Cardiac fibroblast (primary cell): ENCODE data around the gene FADS3.

Experiments used
- DNase-seq, 2 donors: peaks; one replicate each; pipeline versions ENCODE4 v3.0.0 to v3.0.0-alpha.2; 2010; ENCODE audit warnings: low read depth in 2 of 2
- H3K4me3 ChIP-seq, 2 donors: replicated peaks in 1 of 2; 1 replicate in 1 of 2; 2 replicates in 1 of 2; pipeline ENCODE4 v1.5.1; 2011; ENCODE audit warnings: low read depth in 2 of 2, low read length in 2 of 2, mild to moderate bottlenecking in 2 of 2, moderate library complexity in 1 of 2
- TF ChIP-seq, protein P1 (sequence below): IDR thresholded peaks from one replicate; pipeline ENCODE4 v1.5.1; 2011; ENCODE audit warnings: low read depth, mild to moderate bottlenecking, low read length, inconsistent platforms

The FADS3 gene

DNA sequence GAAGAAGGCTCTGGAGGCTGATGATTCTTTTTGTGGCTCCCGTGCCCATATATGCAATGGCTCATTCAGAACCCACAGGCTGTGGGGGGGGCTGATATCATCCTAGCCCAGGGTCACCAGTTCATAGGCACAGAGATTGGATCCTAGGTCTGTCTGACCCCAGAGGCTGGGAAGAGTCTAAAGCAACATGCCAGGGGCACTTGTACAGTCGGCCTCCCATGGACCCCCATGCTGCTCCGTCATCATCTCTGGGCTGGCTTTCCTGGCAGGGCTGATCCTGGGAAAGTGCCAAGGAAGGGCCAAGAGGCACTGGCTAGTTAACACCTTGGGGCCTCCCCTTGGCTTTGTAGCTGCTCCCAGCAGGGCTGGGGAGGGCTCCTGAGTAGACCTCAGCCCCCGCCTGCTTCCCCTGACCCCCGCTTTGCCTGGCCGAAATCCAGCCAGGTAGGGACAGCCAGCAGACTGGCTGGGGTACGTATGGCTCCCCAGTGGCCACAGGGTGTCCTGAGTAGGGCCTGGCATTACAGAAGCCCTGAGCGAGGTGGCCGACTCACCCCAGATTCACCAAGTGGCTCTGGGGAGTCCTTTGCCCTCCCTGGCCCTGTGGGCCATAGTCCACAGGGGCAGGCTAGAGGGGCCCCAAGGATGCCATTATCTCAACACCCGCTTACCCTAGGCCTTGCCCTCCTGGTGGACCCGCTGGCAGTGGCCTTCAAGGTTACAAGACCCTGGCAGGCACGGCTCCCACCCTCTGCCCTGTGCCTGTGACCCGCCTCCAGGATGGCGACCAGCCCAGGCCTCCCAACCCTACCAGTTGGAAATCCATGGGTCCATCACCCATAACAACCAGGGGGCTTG lies 22.5 kb downstream of the FADS3 start:
- TF ChIP-seq, protein P1, sequence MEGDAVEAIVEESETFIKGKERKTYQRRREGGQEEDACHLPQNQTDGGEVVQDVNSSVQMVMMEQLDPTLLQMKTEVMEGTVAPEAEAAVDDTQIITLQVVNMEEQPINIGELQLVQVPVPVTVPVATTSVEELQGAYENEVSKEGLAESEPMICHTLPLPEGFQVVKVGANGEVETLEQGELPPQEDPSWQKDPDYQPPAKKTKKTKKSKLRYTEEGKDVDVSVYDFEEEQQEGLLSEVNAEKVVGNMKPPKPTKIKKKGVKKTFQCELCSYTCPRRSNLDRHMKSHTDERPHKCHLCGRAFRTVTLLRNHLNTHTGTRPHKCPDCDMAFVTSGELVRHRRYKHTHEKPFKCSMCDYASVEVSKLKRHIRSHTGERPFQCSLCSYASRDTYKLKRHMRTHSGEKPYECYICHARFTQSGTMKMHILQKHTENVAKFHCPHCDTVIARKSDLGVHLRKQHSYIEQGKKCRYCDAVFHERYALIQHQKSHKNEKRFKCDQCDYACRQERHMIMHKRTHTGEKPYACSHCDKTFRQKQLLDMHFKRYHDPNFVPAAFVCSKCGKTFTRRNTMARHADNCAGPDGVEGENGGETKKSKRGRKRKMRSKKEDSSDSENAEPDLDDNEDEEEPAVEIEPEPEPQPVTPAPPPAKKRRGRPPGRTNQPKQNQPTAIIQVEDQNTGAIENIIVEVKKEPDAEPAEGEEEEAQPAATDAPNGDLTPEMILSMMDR: no peak

DNA sequence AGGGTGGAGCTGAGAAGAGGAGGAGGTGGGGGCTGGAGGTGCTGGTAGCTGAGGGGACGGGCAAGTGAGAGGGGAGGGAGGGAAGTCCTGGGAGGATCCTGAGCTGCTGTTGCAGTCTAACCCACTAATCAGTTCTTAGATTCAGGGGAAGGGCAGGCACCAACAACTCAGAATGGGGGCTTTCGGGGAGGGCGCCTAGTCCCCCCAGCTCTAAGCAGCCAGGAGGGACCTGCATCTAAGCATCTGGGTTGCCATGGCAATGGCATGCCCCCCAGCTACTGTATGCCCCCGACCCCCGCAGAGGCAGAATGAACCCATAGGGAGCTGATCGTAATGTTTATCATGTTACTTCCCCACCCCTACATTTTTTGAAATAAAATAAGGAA lies 24.4 kb downstream of the FADS3 start:
- TF ChIP-seq, protein P1: no peak
- H3K4me3 ChIP-seq: no peak overlapping the region
- DNase-seq: no peak

More for the DNA sequence above, 22.5 kb downstream of the FADS3 start:
- no peak overlapping the region for H3K4me3 ChIP-seq
- DNase-seq: peak in 1 of 2 donors; percentile 18

DNA sequence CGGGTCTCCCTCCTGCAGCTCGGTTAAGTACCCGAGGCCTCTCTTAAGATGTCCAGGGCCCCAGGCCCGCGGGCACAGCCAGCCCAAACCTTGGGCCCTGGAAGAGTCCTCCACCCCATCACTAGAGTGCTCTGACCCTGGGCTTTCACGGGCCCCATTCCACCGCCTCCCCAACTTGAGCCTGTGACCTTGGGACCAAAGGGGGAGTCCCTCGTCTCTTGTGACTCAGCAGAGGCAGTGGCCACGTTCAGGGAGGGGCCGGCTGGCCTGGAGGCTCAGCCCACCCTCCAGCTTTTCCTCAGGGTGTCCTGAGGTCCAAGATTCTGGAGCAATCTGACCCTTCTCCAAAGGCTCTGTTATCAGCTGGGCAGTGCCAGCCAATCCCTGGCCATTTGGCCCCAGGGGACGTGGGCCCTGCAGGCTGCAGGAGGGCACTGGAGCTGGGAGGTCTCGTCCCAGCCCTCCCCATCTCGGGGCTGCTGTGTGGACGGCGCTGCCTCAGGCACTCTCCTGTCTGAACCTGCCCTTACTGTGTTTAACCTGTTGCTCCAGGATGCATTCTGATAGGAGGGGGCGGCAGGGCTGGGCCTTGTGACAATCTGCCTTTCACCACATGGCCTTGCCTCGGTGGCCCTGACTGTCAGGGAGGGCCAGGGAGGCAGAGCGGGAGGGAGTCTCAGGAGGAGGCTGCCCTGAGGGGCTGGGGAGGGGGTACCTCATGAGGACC lies 25.0 kb downstream of the FADS3 start:
- TF ChIP-seq, protein P1: no peak
- H3K4me3 ChIP-seq: no peak overlapping the region
- DNase-seq: no peak

DNA sequence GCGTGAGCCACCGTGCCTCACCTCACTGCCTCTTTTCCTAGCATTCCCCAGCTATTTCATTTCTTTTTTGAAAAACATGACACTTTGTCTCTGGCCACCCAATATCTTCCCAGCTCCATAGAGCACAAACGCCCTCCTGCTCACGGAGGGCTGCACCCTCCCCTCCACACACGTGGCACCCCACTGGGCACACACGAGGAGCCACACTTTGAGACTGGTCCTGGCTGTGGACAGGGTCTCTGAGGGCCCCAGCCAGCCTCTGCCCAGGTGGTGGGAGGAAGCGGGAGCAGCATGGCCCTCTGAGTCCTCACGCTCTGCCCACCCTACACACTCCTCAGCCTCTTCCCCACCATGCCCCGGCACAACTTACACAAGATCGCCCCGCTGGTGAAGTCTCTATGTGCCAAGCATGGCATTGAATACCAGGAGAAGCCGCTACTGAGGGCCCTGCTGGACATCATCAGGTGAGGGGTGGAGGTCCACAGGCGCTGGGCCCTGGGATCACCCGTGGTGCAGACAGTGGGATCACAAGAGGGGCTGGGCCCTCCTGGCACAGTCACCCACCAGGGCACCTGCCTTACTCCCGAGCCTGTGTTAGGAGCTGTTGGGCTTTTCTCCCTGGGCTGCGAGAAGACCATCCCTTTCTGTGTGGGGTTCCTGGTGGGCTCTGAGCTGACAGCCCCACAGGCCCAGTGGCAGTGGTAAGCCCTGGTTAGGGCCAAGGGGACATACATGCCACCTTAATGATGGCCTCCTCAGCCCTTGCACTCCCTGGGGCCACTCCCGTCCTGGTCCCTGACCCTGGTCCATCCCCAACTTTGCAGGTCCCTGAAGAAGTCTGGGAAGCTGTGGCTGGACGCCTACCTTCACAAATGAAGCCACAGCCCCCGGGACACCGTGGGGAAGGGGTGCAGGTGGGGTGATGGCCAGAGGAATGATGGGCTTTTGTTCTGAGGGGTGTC lies 26.2 kb downstream of the FADS3 start:
- TF ChIP-seq, protein P1: no peak
- H3K4me3 ChIP-seq: no peak overlapping the region
- DNase-seq: no peak

DNA sequence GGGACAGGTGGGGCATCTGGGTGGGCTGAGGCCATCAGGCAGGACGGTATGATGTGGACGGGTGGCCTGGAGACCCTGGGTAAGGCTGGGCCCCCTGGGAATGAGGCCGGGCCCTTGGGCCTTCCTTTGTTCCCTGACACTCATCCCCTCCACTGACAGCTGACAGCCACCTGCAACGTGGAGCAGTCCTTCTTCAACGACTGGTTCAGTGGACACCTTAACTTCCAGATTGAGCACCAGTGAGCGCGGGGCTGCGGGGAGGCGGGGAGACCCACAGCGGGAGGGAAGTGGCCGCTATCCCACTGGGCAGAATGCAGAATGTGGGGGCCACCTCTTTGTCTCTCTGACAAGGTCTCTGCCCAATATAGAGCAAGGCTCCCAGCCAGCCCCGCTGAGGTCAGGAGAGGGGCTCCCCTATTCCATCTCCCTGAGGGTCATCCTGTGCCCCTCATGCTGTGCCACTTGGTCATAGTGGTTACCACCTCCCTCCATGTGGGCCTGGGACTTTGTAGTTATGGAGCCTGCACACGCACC lies 27.7 kb downstream of the FADS3 start:
- TF ChIP-seq, protein P1: no peak
- no peak for DNase-seq

More for the DNA sequence above, 27.7 kb downstream of the FADS3 start:
- no peak overlapping the region for H3K4me3 ChIP-seq
